Measurements from ENCODE around the gene ZNF474. TPM values are rescaled to one million over a fixed set of nuclear protein-coding genes. Genes with fewer than 3 reads are reported as not detected.

Gene ZNF474
- total RNA-seq, 1 experiment from 2014 or later: not detected

DNA sequence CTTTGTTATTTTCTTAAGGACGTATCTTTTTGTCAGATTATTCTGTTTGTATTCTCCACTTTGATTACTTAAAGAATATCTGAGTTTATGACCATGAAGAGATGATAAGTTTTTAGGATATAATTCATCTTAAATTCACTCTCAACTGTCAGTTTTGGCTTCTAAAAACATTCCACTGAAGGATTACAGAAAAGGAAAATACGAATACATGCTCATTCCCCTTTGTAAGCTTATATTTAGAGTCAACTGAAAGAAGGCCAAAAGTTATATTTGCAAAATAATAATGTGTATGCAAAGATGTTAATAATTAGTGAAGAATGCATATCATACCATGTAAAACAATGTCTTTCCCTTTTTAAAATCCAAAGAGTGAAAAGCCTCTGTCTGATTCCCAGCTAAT, 52.5 kb downstream of the ZNF474 start:
- H3K9me3 ChIP-seq (ENCODE audit: low read depth, low read length, poor library complexity, severe bottlenecking): no peaks in the 10 kb centered on the region
- TF ChIP-seq EZH2 (IDR thresholded peaks at IDR 0.05; ENCODE audit: borderline replicate concordance, low read depth, low read length, poor library complexity, severe bottlenecking): no peak
- TF ChIP-seq, protein P1, sequence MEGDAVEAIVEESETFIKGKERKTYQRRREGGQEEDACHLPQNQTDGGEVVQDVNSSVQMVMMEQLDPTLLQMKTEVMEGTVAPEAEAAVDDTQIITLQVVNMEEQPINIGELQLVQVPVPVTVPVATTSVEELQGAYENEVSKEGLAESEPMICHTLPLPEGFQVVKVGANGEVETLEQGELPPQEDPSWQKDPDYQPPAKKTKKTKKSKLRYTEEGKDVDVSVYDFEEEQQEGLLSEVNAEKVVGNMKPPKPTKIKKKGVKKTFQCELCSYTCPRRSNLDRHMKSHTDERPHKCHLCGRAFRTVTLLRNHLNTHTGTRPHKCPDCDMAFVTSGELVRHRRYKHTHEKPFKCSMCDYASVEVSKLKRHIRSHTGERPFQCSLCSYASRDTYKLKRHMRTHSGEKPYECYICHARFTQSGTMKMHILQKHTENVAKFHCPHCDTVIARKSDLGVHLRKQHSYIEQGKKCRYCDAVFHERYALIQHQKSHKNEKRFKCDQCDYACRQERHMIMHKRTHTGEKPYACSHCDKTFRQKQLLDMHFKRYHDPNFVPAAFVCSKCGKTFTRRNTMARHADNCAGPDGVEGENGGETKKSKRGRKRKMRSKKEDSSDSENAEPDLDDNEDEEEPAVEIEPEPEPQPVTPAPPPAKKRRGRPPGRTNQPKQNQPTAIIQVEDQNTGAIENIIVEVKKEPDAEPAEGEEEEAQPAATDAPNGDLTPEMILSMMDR (conservative IDR thresholded peaks at IDR 0.05; ENCODE audit: low read depth, low read length): no peak
- no peaks in the 10 kb centered on the region for H3K27me3 ChIP-seq (replicated peaks; ENCODE audit: insufficient read depth, low read depth, low read length, poor library complexity)
- CTCF ChIA-PET: no interaction called here
- DNase-seq (ENCODE audit: low spot score): no peak
- H3K27ac ChIP-seq (ENCODE audit: low read depth, low read length, poor library complexity, severe bottlenecking): no peak overlapping the region
- POLR2A ChIA-PET (ENCODE audit: low non-redundant PET): no interaction called here
- no peak overlapping the region for H3K4me3 ChIP-seq (ENCODE audit: low read depth, low read length, poor library complexity, severe bottlenecking)
- H3K36me3 ChIP-seq (ENCODE audit: insufficient read depth, low read length, poor library complexity, severe bottlenecking): no peaks in the 10 kb centered on the region
- intact Hi-C loops (cut with micrococcal nuclease; ENCODE audit: unreplicated experiment): no loop called here
- BruUV-seq (replicated peaks): no TSS peak
- H3K4me1 ChIP-seq (ENCODE audit: insufficient read depth, low read length, poor library complexity, severe bottlenecking): peaks cover 19% of the 10 kb centered on the region

DNA sequence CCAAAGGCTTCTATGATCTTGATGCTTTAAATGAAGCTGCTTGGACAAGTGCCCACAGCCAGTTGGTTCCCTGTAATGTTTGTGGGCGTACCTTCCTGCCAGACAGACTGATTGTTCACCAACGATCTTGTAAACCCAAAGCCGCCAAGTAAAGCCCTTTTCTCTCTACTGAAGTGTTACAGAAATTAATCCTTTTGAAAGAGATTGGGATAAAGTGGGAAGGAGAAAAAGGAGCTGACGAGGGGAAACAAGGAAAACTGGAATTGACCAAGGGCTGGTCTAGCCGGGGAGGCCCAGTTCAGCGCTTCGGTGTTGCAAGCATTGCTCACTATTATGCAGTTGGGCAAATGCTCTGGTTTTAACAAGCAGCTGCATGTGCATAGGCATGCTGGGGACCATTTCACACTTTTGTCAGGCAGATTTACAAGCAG, 53.2 kb downstream of the ZNF474 start:
- intact Hi-C loops (cut with micrococcal nuclease; ENCODE audit: unreplicated experiment): no loop called here
- DNase-seq (ENCODE audit: low spot score): peak; percentile 78
- no peaks in the 10 kb centered on the region for H3K9me3 ChIP-seq (ENCODE audit: low read depth, low read length, poor library complexity, severe bottlenecking)
- H3K27ac ChIP-seq (ENCODE audit: low read depth, low read length, poor library complexity, severe bottlenecking): no peak overlapping the region
- CTCF ChIA-PET: no interaction called here
- H3K27me3 ChIP-seq (replicated peaks; ENCODE audit: insufficient read depth, low read depth, low read length, poor library complexity): no peaks in the 10 kb centered on the region
- peaks cover 19% of the 10 kb centered on the region for H3K4me1 ChIP-seq (ENCODE audit: insufficient read depth, low read length, poor library complexity, severe bottlenecking)
- no peak for TF ChIP-seq EZH2 (IDR thresholded peaks at IDR 0.05; ENCODE audit: borderline replicate concordance, low read depth, low read length, poor library complexity, severe bottlenecking)
- TF ChIP-seq, protein P1 (conservative IDR thresholded peaks at IDR 0.05; ENCODE audit: low read depth, low read length): no peak
- H3K4me3 ChIP-seq (ENCODE audit: low read depth, low read length, poor library complexity, severe bottlenecking): no peak overlapping the region
- no TSS peak for BruUV-seq (replicated peaks)
- H3K36me3 ChIP-seq (ENCODE audit: insufficient read depth, low read length, poor library complexity, severe bottlenecking): no peaks in the 10 kb centered on the region
- POLR2A ChIA-PET (ENCODE audit: low non-redundant PET): interaction anchor here (0.6 kb wide), 1 partner anchor 218 kb away, joined by 3 read pairs; no protein-coding TSS in a partner anchor

DNA sequence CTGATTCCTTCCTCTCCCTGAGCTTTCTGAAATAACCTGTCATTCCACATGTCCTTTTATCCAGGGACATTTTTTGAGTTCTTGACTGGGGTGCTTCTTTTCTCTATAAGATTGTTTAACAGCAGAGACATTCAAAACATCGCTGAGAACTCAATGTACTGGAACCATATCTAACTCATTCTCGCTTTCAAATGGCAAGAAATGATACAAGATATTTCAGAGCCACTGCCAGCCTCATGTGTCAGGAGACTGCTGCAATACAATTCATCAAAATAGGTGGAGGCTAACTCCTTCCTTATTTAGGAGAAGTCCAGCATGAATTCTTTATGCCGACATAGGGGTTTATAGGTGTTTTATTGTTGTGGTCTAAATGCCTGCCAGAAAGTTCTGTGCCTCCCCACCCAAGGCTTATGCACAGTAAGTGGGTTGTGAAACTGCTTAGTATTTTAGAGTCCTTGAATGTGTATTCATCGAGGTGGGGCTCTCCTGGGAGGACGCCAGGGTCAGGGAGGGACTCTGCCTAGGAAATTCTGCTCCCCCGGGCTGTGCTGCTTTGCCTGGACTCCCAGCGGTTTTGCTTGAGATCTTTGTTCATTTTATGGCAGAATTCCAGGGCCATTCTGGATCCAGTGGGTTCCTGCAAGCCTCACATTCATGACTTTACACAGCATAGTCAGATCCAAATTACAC, 53.9 kb downstream of the ZNF474 start:
- Histone ChIP-seq H3K27ac (ENCODE audit: low read depth, low read length, poor library complexity, severe bottlenecking) (no peak overlapping the region), H3K27me3 (replicated peaks; ENCODE audit: insufficient read depth, low read depth, low read length, poor library complexity) (no peaks in the 10 kb centered on the region), H3K9me3 (ENCODE audit: low read depth, low read length, poor library complexity, severe bottlenecking) (no peaks in the 10 kb centered on the region), H3K4me1 (ENCODE audit: insufficient read depth, low read length, poor library complexity, severe bottlenecking) (peaks cover 19% of the 10 kb centered on the region), H3K36me3 (ENCODE audit: insufficient read depth, low read length, poor library complexity, severe bottlenecking) (no peaks in the 10 kb centered on the region), H3K4me3 (ENCODE audit: low read depth, low read length, poor library complexity, severe bottlenecking) (no peak overlapping the region)
- ChIA-PET CTCF (no interaction called here), POLR2A (ENCODE audit: low non-redundant PET) (interaction anchor here (0.6 kb wide), 1 partner anchor 217 kb away, joined by 3 read pairs; no protein-coding TSS in a partner anchor)
- intact Hi-C loops (cut with micrococcal nuclease; ENCODE audit: unreplicated experiment): no loop called here
- no TSS peak for BruUV-seq (replicated peaks)
- DNase-seq (ENCODE audit: low spot score): peak; percentile 19
- no peak for TF ChIP-seq EZH2 (IDR thresholded peaks at IDR 0.05; ENCODE audit: borderline replicate concordance, low read depth, low read length, poor library complexity, severe bottlenecking)
- TF ChIP-seq, protein P1 (conservative IDR thresholded peaks at IDR 0.05; ENCODE audit: low read depth, low read length): no peak

All from A673 (cell line).